ENCODE results near the gene GSS. TPM values are rescaled to one million over a fixed set of nuclear protein-coding genes. Genes with fewer than 3 reads are reported as not detected.

Gene GSS
- total and polyA plus RNA-seq, 2 donors, result 32.0 to 40.0 TPM

DNA sequence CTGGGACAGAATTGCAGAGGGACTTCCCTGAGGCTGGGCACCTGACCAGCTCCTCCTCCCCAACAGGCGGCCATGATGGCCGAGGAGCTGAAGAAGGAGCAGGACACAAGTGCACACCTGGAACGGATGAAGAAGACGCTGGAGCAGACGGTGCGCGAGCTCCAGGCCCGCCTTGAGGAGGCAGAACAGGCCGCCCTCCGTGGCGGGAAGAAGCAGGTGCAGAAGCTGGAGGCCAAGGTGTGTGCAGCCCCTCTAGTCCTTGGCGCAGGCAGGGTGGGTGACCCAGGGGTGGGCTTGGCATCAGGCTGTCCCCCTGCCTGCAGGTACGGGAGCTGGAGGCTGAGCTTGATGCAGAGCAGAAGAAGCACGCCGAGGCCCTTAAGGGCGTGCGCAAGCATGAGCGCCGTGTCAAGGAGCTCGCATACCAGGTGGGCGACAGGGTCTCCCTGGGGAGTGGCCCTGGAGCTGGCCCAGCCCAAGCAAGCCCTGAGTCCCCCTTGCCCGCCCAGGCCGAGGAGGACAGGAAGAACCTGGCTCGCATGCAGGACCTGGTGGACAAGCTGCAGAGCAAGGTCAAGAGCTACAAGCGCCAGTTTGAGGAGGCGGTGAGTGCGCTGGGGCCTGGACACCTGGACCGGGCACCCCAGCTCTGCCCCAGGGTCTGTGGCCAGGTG is 45.5 kb upstream of the GSS start:
- no peak overlapping the region for H3K4me3 ChIP-seq (ENCODE audit: low read length in 2 of 2)
- H3K27me3 ChIP-seq (ENCODE audit: control insufficient read depth in 2 of 2, insufficient read depth in 1 of 2, low read length in 1 of 2), result no peaks in the 10 kb centered on the region
- 98% methylated on average over 28 of the region's 28 CpGs for WGBS
- no peak overlapping the region for H3K27ac ChIP-seq (ENCODE audit: low read depth in 1 of 2, low read length in 1 of 2)
- H3K36me3 ChIP-seq (ENCODE audit: control insufficient read depth in 2 of 2, insufficient read depth in 2 of 2, low read length in 1 of 2), result peaks cover 83 to 96% of the 10 kb centered on the region in 2 donors
- H3K9me3 ChIP-seq (ENCODE audit: control insufficient read depth in 2 of 2, insufficient read depth in 1 of 2, low read length in 1 of 2), result peaks cover 0 to 7% of the 10 kb centered on the region in 2 donors
- DNase-seq (ENCODE audit: low read depth in 6 of 9, low spot score in 9 of 9), result no peak
- peaks cover 0 to 21% of the 10 kb centered on the region in 2 donors for H3K4me1 ChIP-seq (ENCODE audit: control insufficient read depth in 2 of 2, insufficient read depth in 2 of 2, low read length in 2 of 2)

DNA sequence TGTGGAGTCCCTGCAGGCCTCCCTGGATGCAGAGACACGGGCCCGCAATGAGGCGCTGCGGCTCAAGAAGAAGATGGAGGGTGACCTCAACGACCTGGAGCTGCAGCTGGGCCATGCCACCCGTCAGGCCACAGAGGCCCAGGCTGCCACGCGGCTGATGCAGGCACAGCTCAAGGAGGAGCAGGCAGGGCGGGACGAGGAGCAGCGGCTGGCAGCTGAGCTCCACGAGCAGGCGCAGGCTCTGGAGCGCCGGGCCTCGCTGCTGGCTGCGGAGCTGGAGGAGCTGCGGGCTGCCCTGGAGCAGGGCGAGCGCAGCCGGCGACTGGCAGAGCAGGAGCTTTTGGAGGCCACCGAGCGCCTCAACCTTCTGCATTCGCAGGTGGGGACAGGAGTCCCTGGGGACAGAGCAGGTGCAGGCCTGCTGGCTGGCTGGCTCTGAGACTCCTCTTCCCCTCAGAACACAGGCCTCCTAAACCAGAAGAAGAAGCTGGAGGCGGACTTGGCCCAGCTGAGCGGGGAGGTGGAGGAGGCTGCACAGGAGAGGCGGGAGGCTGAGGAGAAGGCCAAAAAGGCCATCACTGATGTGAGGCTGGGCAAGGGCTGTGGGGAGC is 44.8 kb upstream of the GSS start:
- no peak for DNase-seq (ENCODE audit: low read depth in 6 of 9, low spot score in 9 of 9)
- 98% methylated on average over 28 of the region's 28 CpGs for WGBS

DNA sequence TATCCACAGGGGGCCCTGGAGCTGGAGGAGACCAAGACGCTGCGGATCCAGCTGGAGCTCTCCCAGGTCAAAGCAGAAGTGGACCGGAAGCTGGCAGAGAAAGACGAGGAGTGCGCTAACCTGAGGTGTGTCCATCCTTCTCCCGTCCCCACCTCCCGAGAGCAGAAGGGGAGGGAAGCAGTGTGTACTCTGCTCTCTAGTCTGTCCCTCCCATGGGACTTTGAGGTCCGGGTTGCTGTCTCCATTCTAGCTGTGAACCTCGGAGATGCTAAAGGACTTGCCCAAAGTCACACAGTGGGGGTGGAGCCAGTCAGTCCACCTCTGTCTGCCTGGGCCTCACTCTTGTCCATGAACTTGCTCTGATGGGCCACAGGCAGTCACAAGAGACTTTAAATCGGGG is 44.2 kb upstream of the GSS start:
- Histone ChIP-seq H3K4me1 (ENCODE audit: control insufficient read depth in 2 of 2, insufficient read depth in 2 of 2, low read length in 2 of 2) (peaks cover 0 to 24% of the 10 kb centered on the region in 2 donors), H3K9me3 (ENCODE audit: control insufficient read depth in 2 of 2, insufficient read depth in 1 of 2, low read length in 1 of 2) (peaks cover 0 to 16% of the 10 kb centered on the region in 2 donors), H3K27ac (ENCODE audit: low read depth in 1 of 2, low read length in 1 of 2) (no peak overlapping the region), H3K36me3 (ENCODE audit: control insufficient read depth in 2 of 2, insufficient read depth in 2 of 2, low read length in 1 of 2) (peaks cover 83 to 96% of the 10 kb centered on the region in 2 donors), H3K4me3 (ENCODE audit: low read length in 2 of 2) (no peak overlapping the region), H3K27me3 (ENCODE audit: control insufficient read depth in 2 of 2, insufficient read depth in 1 of 2, low read length in 1 of 2) (no peaks in the 10 kb centered on the region)
- WGBS, result 93% methylated on average over 10 of the region's 10 CpGs
- DNase-seq (ENCODE audit: low read depth in 6 of 9, low spot score in 9 of 9), result no peak

More for the DNA sequence above, 44.8 kb upstream of the GSS start:
- peaks cover 0 to 24% of the 10 kb centered on the region in 2 donors for H3K4me1 ChIP-seq (ENCODE audit: control insufficient read depth in 2 of 2, insufficient read depth in 2 of 2, low read length in 2 of 2)
- H3K27me3 ChIP-seq (ENCODE audit: control insufficient read depth in 2 of 2, insufficient read depth in 1 of 2, low read length in 1 of 2), result no peaks in the 10 kb centered on the region
- no peak overlapping the region for H3K4me3 ChIP-seq (ENCODE audit: low read length in 2 of 2)
- no peak overlapping the region for H3K27ac ChIP-seq (ENCODE audit: low read depth in 1 of 2, low read length in 1 of 2)
- H3K9me3 ChIP-seq (ENCODE audit: control insufficient read depth in 2 of 2, insufficient read depth in 1 of 2, low read length in 1 of 2), result peaks cover 0 to 14% of the 10 kb centered on the region in 2 donors
- peaks cover 83 to 96% of the 10 kb centered on the region in 2 donors for H3K36me3 ChIP-seq (ENCODE audit: control insufficient read depth in 2 of 2, insufficient read depth in 2 of 2, low read length in 1 of 2)

DNA sequence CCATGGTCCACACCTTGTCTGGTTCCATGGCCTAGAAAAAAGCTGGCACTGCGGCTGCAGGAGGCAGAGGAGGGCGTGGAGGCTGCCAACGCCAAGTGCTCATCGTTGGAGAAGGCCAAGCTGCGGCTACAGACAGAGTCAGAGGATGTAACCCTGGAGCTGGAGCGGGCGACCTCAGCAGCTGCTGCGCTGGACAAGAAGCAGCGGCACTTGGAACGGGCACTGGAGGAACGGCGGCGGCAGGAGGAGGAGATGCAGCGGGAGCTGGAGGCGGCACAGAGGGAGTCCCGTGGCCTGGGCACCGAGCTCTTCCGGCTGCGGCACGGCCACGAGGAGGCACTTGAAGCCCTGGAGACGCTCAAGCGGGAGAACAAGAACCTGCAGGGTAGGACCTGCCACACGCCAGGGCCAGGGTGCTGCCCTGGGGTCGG is 43.4 kb upstream of the GSS start:
- no peak for DNase-seq (ENCODE audit: low read depth in 6 of 9, low spot score in 9 of 9)
- no peak overlapping the region for H3K27ac ChIP-seq (ENCODE audit: low read depth in 1 of 2, low read length in 1 of 2)
- peaks cover 0 to 17% of the 10 kb centered on the region in 2 donors for H3K9me3 ChIP-seq (ENCODE audit: control insufficient read depth in 2 of 2, insufficient read depth in 1 of 2, low read length in 1 of 2)
- H3K27me3 ChIP-seq (ENCODE audit: control insufficient read depth in 2 of 2, insufficient read depth in 1 of 2, low read length in 1 of 2), result no peaks in the 10 kb centered on the region
- WGBS, result 99% methylated on average over 25 of the region's 25 CpGs
- peaks cover 0 to 24% of the 10 kb centered on the region in 2 donors for H3K4me1 ChIP-seq (ENCODE audit: control insufficient read depth in 2 of 2, insufficient read depth in 2 of 2, low read length in 2 of 2)
- H3K4me3 ChIP-seq (ENCODE audit: low read length in 2 of 2), result no peak overlapping the region
- H3K36me3 ChIP-seq (ENCODE audit: control insufficient read depth in 2 of 2, insufficient read depth in 2 of 2, low read length in 1 of 2), result peaks cover 80 to 96% of the 10 kb centered on the region in 2 donors

DNA sequence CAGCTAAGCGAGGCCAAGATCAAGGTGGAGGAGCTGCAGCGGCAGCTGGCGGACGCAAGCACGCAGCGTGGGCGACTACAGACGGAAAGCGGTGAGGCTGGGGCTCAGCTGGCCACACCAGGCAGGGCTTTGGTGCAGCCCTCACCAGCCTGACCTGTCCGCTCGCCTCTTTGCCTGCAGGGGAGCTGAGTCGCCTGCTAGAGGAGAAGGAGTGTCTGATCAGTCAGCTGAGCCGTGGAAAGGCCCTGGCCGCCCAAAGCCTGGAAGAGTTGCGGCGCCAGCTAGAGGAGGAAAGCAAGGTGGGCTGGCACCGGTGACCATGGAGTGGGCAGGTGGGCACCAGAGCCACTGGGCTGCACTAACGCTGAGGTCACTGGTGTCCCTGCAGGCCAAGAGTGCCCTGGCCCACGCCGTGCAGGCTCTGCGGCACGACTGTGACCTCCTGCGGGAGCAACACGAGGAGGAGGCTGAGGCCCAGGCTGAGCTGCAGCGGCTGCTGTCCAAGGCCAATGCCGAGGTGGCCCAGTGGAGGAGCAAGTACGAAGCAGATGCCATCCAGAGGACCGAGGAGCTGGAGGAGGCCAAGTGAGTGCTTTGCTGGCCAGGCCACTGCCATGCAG is 42.8 kb upstream of the GSS start:
- Histone ChIP-seq H3K27ac (ENCODE audit: low read depth in 1 of 2, low read length in 1 of 2) (no peak overlapping the region), H3K27me3 (ENCODE audit: control insufficient read depth in 2 of 2, insufficient read depth in 1 of 2, low read length in 1 of 2) (no peaks in the 10 kb centered on the region), H3K36me3 (ENCODE audit: control insufficient read depth in 2 of 2, insufficient read depth in 2 of 2, low read length in 1 of 2) (peaks cover 78 to 96% of the 10 kb centered on the region in 2 donors), H3K4me3 (ENCODE audit: low read length in 2 of 2) (no peak overlapping the region), H3K9me3 (ENCODE audit: control insufficient read depth in 2 of 2, insufficient read depth in 1 of 2, low read length in 1 of 2) (peaks cover 0 to 23% of the 10 kb centered on the region in 2 donors), H3K4me1 (ENCODE audit: control insufficient read depth in 2 of 2, insufficient read depth in 2 of 2, low read length in 2 of 2) (peaks cover 0 to 24% of the 10 kb centered on the region in 2 donors)
- WGBS, result 95% methylated on average over 28 of the region's 28 CpGs
- no peak for DNase-seq (ENCODE audit: low read depth in 6 of 9, low spot score in 9 of 9)

DNA sequence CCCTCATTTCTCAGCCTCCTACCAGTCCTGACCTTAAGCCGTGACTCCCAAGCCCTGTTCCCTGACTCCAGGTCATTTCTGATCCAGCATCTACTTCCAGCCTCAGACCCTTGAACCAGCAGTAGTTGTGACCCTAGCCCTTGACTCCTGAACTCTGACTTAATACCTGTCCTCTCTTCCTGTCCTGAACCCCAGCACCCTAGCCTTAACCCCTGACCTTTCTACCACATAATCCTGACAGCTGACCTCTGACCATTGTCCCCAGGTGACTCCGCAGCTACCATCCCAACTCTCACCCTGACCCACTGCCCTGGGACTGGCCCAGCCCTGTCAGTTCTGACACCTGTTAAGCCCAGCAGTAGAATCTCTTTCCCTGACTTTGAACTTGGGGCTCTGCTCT is 42.2 kb upstream of the GSS start:
- Histone ChIP-seq H3K4me1 (ENCODE audit: control insufficient read depth in 2 of 2, insufficient read depth in 2 of 2, low read length in 2 of 2) (peaks cover 0 to 24% of the 10 kb centered on the region in 2 donors), H3K36me3 (ENCODE audit: control insufficient read depth in 2 of 2, insufficient read depth in 2 of 2, low read length in 1 of 2) (peaks cover 76 to 96% of the 10 kb centered on the region in 2 donors), H3K27me3 (ENCODE audit: control insufficient read depth in 2 of 2, insufficient read depth in 1 of 2, low read length in 1 of 2) (no peaks in the 10 kb centered on the region), H3K4me3 (ENCODE audit: low read length in 2 of 2) (no peak overlapping the region), H3K27ac (ENCODE audit: low read depth in 1 of 2, low read length in 1 of 2) (no peak overlapping the region), H3K9me3 (ENCODE audit: control insufficient read depth in 2 of 2, insufficient read depth in 1 of 2, low read length in 1 of 2) (peaks cover 0 to 24% of the 10 kb centered on the region in 2 donors)
- DNase-seq (ENCODE audit: low read depth in 6 of 9, low spot score in 9 of 9), result no peak
- WGBS, result 99% methylated on average over 2 of the region's 2 CpGs

DNA sequence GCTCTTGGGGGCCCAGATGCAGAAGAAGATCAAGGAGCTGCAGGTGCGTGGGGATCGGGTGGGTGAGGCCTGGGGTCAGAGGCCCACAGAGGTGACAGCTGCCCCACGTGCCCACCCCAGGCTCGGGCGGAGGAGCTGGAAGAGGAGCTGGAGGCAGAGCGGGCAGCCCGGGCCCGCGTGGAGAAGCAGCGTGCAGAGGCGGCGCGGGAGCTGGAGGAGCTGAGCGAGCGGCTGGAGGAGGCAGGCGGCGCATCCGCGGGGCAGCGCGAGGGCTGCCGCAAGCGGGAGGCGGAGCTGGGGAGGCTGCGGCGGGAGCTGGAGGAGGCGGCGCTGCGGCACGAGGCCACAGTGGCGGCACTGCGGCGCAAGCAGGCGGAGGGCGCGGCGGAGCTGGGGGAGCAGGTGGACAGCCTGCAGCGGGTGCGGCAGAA is 41.5 kb upstream of the GSS start:
- Histone ChIP-seq H3K4me1 (ENCODE audit: control insufficient read depth in 2 of 2, insufficient read depth in 2 of 2, low read length in 2 of 2) (peaks cover 0 to 24% of the 10 kb centered on the region in 2 donors), H3K27me3 (ENCODE audit: control insufficient read depth in 2 of 2, insufficient read depth in 1 of 2, low read length in 1 of 2) (no peaks in the 10 kb centered on the region), H3K36me3 (ENCODE audit: control insufficient read depth in 2 of 2, insufficient read depth in 2 of 2, low read length in 1 of 2) (peaks cover 69 to 92% of the 10 kb centered on the region in 2 donors), H3K27ac (ENCODE audit: low read depth in 1 of 2, low read length in 1 of 2) (peak overlapping the region in 1 of 2 donors; percentile 71), H3K9me3 (ENCODE audit: control insufficient read depth in 2 of 2, insufficient read depth in 1 of 2, low read length in 1 of 2) (peaks cover 0 to 24% of the 10 kb centered on the region in 2 donors), H3K4me3 (ENCODE audit: low read length in 2 of 2) (no peak overlapping the region)
- WGBS, result 89% methylated on average over 39 of the region's 39 CpGs
- peak in 7 of 9 donors; percentile 30 to 81 (median 60) for DNase-seq (ENCODE audit: low read depth in 6 of 9, low spot score in 9 of 9)

DNA sequence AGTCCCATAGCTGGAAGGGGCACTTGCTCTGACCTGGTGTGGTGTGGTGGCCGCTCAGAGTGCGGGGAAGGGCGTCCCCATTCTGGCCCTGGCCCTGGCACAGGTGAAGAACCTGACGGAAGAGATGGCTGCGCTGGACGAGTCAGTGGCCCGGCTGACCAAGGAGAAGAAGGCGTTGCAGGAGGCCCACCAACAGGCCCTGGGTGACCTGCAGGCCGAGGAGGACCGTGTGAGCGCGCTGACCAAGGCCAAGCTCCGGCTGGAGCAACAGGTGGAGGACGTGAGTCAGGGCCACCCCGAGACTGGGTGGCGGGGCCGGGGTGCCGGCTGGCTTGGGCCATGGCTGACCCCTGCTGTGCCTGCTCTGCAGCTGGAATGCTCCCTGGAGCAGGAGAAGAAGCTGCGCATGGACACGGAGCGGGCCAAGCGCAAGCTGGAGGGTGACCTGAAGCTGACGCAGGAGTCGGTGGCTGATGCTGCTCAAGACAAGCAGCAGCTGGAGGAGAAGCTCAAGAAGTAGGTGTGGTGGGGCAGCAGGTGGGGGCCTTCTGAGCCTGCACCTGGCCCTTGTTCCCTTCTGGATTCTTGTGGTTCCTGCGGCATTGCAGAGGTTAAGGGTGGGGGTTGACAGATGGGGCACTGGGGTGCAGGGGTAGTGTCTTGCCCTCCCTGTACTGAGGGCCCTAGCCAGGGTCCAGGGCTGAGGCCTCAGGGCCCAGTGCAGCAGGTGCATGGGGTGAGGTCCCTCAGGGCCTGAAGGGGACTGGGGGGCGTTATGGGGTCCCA is 40.8 kb upstream of the GSS start:
- Histone ChIP-seq H3K27ac (ENCODE audit: low read depth in 1 of 2, low read length in 1 of 2) (peak overlapping the region in 1 of 2 donors; percentile 71), H3K4me3 (ENCODE audit: low read length in 2 of 2) (no peak overlapping the region), H3K27me3 (ENCODE audit: control insufficient read depth in 2 of 2, insufficient read depth in 1 of 2, low read length in 1 of 2) (no peaks in the 10 kb centered on the region), H3K9me3 (ENCODE audit: control insufficient read depth in 2 of 2, insufficient read depth in 1 of 2, low read length in 1 of 2) (peaks cover 0 to 24% of the 10 kb centered on the region in 2 donors), H3K4me1 (ENCODE audit: control insufficient read depth in 2 of 2, insufficient read depth in 2 of 2, low read length in 2 of 2) (peaks cover 0 to 24% of the 10 kb centered on the region in 2 donors), H3K36me3 (ENCODE audit: control insufficient read depth in 2 of 2, insufficient read depth in 2 of 2, low read length in 1 of 2) (peaks cover 62 to 88% of the 10 kb centered on the region in 2 donors)
- 97% methylated on average over 26 of the region's 26 CpGs for WGBS
- DNase-seq (ENCODE audit: low read depth in 6 of 9, low spot score in 9 of 9), result peak; percentile 34 to 87 (median 57)

All from thymus (tissue), 11 donors.